Adipose tissue (tissue), 3 donors: ENCODE results near the gene TNS1. TPM values are rescaled to one million over a fixed set of nuclear protein-coding genes. Genes with fewer than 3 reads are reported as not detected.
A peak's percentile ranks its signal among the peaks of the same experiment; 100 is the strongest.

Experiments used
- H3K27ac ChIP-seq: one replicate; pipeline ENCODE4 v1.5.1; 2013; ENCODE audit warnings: low read depth, low read length
- WGBS, 3 donors: extraction: QIAGEN DNeasy Blood & Tissue Kit; methylation state at CpG; one replicate each; pipeline ENCODE4 v1.1.7; 2013; 5-methylcytosine and 5-hydroxymethylcytosine counted together
- polyA plus RNA-seq, 3 donors: library from polyadenylated mRNA; stranded (reverse); fragments of 200-250 nt; gene quantifications; one replicate each; pipeline ENCODE4 v1.2.3, GENCODE V29; 2013
- donor health status: healthy with polysubstance abuse.
- donor health status: Bipolar disorder and iron deficiency.
- donor health status: healthy.

TNS1 gene
- polyA plus RNA-seq, 3 donors, result 39.8 to 245 (median 171) TPM

- H3K27ac ChIP-seq, result peak overlapping the region; percentile 41
- WGBS, 3 donors, result 70 to 72% (median 72%) methylated on average over 14 of the region's 14 CpGs
Measured at GRCh38 chr2:217929757-217930707, 72.8 kb downstream of the TNS1 start.

GRCh38 chr2:217929272-217929671 is 73.5 kb downstream of the TNS1 start:
- 64 to 74% (median 69%) methylated on average over 7 to 8 of the region's 8 CpGs for WGBS, 3 donors
- H3K27ac ChIP-seq, result peak overlapping the region; percentile 65

GRCh38 chr2:217928324-217929181 is 74.2 kb downstream of the TNS1 start:
- peak overlapping the region; percentile 74 for H3K27ac ChIP-seq
- 50 to 51% (median 50%) methylated on average over 7 of the region's 7 CpGs for WGBS, 3 donors

GRCh38 chr2:217927601-217928323 is 75.0 kb downstream of the TNS1 start:
- 59 to 89% (median 71%) methylated on average over 2 of the region's 2 CpGs for WGBS, 3 donors
- peak overlapping the region; percentile 74 for H3K27ac ChIP-seq

- 92 to 94% (median 94%) methylated on average over 2 of the region's 2 CpGs for WGBS, 3 donors
- no peak overlapping the region for H3K27ac ChIP-seq
Measured at GRCh38 chr2:217926801-217927200, 76.0 kb downstream of the TNS1 start.

GRCh38 chr2:217924346-217924901 is 78.4 kb downstream of the TNS1 start:
- no peak overlapping the region for H3K27ac ChIP-seq
- WGBS, 3 donors, result 75 to 90% (median 80%) methylated on average over 5 of the region's 5 CpGs

GRCh38 chr2:217923007-217923686 is 79.6 kb downstream of the TNS1 start:
- no peak overlapping the region for H3K27ac ChIP-seq
- WGBS, 3 donors, result 81 to 89% (median 84%) methylated on average over 8 of the region's 8 CpGs

GRCh38 chr2:217922101-217923006 is 80.4 kb downstream of the TNS1 start:
- no peak overlapping the region for H3K27ac ChIP-seq
- 42 to 65% (median 63%) methylated on average over 19 of the region's 19 CpGs for WGBS, 3 donors

GRCh38 chr2:217920879-217921603 is 81.8 kb downstream of the TNS1 start:
- no peak overlapping the region for H3K27ac ChIP-seq
- WGBS, 3 donors, result 21 to 66% (median 43%) methylated on average over 8 of the region's 8 CpGs

GRCh38 chr2:217919781-217920351 is 82.9 kb downstream of the TNS1 start:
- no peak overlapping the region for H3K27ac ChIP-seq
- WGBS, 3 donors, result 54 to 62% (median 55%) methylated on average over 13 of the region's 13 CpGs

- H3K27ac ChIP-seq, result no peak overlapping the region
- 78 to 86% (median 78%) methylated on average over 8 of the region's 8 CpGs for WGBS, 3 donors
Measured at GRCh38 chr2:217919204-217919603, 83.6 kb downstream of the TNS1 start.

GRCh38 chr2:217918308-217919024 is 84.3 kb downstream of the TNS1 start:
- H3K27ac ChIP-seq, result no peak overlapping the region
- WGBS, 3 donors, result 56 to 64% (median 64%) methylated on average over 20 of the region's 20 CpGs

- WGBS, 3 donors, result 41 to 53% (median 42%) methylated on average over 6 to 10 of the region's 10 CpGs
- no peak overlapping the region for H3K27ac ChIP-seq
Measured at GRCh38 chr2:217916504-217917254, 86.1 kb downstream of the TNS1 start.

GRCh38 chr2:217915706-217916105 is 87.1 kb downstream of the TNS1 start:
- WGBS, 3 donors, result 74 to 78% (median 77%) methylated on average over 5 of the region's 5 CpGs
- peak overlapping the region; percentile 32 for H3K27ac ChIP-seq

GRCh38 chr2:217914878-217915277 is 87.9 kb downstream of the TNS1 start:
- H3K27ac ChIP-seq, result peak overlapping the region; percentile 32
- WGBS, 3 donors, result 72 to 89% (median 80%) methylated on average over 9 of the region's 9 CpGs
